H9 (cell line): ENCODE measurements around the gene KRTAP10-10. TPM values are rescaled to one million over a fixed set of nuclear protein-coding genes. Genes with fewer than 3 reads are reported as not detected.
"Not testable (repeated sequence)": the region's sequence is repeated elsewhere in the genome, so short reads cannot be mapped to it uniquely, and the experiment has no call there.

Experiments
- DNase-seq: peaks from one replicate; pipeline ENCODE4 v3.0.0-alpha.2; 2017
- H2AFZ ChIP-seq: one replicate; pipeline ENCODE4 v1.6.1; 2013; ENCODE audit warnings: mild to moderate bottlenecking, low read length, control low read depth, moderate library complexity
- H2AK5ac ChIP-seq: 2 replicates; pipeline ENCODE4 v1.6.1; 2013; ENCODE audit warnings: low read length, control low read depth, mixed read lengths; ENCODE audit not compliant: insufficient read length
- H2BK120ac ChIP-seq: one replicate; pipeline ENCODE4 v1.6.1; 2013; ENCODE audit warnings: low read depth, mild to moderate bottlenecking, low read length, control low read depth, inconsistent platforms; ENCODE audit not compliant: poor library complexity, severe bottlenecking
- H2BK12ac ChIP-seq: 2 replicates; pipeline ENCODE4 v1.6.1; 2013; ENCODE audit warnings: low read length, control low read depth, mixed read lengths, low read depth; ENCODE audit not compliant: insufficient read length
- H2BK15ac ChIP-seq: 2 replicates; pipeline ENCODE4 v1.6.1; 2013; ENCODE audit warnings: low read depth, low read length, control low read depth
- H2BK20ac ChIP-seq: one replicate; pipeline ENCODE4 v1.6.1; 2013; ENCODE audit warnings: low read depth, mild to moderate bottlenecking, low read length, control low read depth, inconsistent platforms; ENCODE audit not compliant: poor library complexity, severe bottlenecking
- H2BK5ac ChIP-seq: 2 replicates; pipeline ENCODE4 v1.6.1; 2013; ENCODE audit warnings: low read length, control low read depth, mixed read lengths; ENCODE audit not compliant: insufficient read length
- H3K14ac ChIP-seq: 2 replicates; pipeline ENCODE4 v1.6.1; 2013; ENCODE audit warnings: low read length, control low read depth; ENCODE audit not compliant: insufficient read depth
- H3K18ac ChIP-seq: 2 replicates; pipeline ENCODE4 v1.6.1; 2013; ENCODE audit warnings: low read depth, mild to moderate bottlenecking, mixed read lengths, low read length, control low read depth; ENCODE audit not compliant: insufficient read length
- H3K23ac ChIP-seq: 2 replicates; pipeline ENCODE4 v1.6.1; 2013; ENCODE audit warnings: low read length, control low read depth, mixed read lengths, low read depth; ENCODE audit not compliant: insufficient read length
- H3K23me2 ChIP-seq: 2 replicates; pipeline ENCODE4 v1.6.1; 2013; ENCODE audit warnings: low read depth, mild to moderate bottlenecking, mixed read lengths, low read length, control low read depth; ENCODE audit not compliant: insufficient read length, poor library complexity, severe bottlenecking
- H3K27ac ChIP-seq: 2 replicates; pipeline ENCODE4 v1.5.1; 2013; ENCODE audit warnings: low read length, control low read depth, mixed read lengths, low read depth; ENCODE audit not compliant: insufficient read length
- H3K27me3 ChIP-seq: 2 replicates; pipeline ENCODE4 v1.6.1; 2013; ENCODE audit warnings: low read length, control low read depth, inconsistent platforms; ENCODE audit not compliant: insufficient read depth
- H3K4ac ChIP-seq: 2 replicates; pipeline ENCODE4 v1.6.1; 2013; ENCODE audit warnings: low read depth, mild to moderate bottlenecking, control low read depth, inconsistent platforms, low read length, moderate library complexity
- H3K4me1 ChIP-seq: 2 replicates; pipeline ENCODE4 v1.6.1; 2013; ENCODE audit warnings: low read length, control low read depth, inconsistent platforms; ENCODE audit not compliant: insufficient read depth
- H3K4me2 ChIP-seq: 2 replicates; pipeline ENCODE4 v1.6.1; 2013; ENCODE audit warnings: low read length, control low read depth, mixed read lengths; ENCODE audit not compliant: insufficient read length, insufficient read depth
- H3K56ac ChIP-seq: 2 replicates; pipeline ENCODE4 v1.6.1; 2013; ENCODE audit warnings: low read depth, mild to moderate bottlenecking, mixed read lengths, low read length, control low read depth; ENCODE audit not compliant: insufficient read length
- H3K79me1 ChIP-seq: 2 replicates; pipeline ENCODE4 v1.6.1; 2013; ENCODE audit warnings: low read depth, mild to moderate bottlenecking, moderate library complexity, low read length, control low read depth, inconsistent platforms; ENCODE audit not compliant: insufficient read depth, poor library complexity, severe bottlenecking
- H3K79me2 ChIP-seq: 2 replicates; pipeline ENCODE4 v1.6.1; 2013; ENCODE audit warnings: low read length, control low read depth, inconsistent platforms; ENCODE audit not compliant: insufficient read depth
- H3K9ac ChIP-seq: 2 replicates; pipeline ENCODE4 v1.6.1; 2013; ENCODE audit warnings: low read length, control low read depth, mixed read lengths; ENCODE audit not compliant: insufficient read length; ENCODE audit errors: extremely low read depth
- H3K9me3 ChIP-seq: one replicate; pipeline ENCODE4 v1.6.1; 2013; ENCODE audit warnings: low read depth, low read length, inconsistent platforms; ENCODE audit not compliant: control insufficient read depth
- H3T11ph ChIP-seq: one replicate; pipeline ENCODE4 v1.6.1; 2013; ENCODE audit warnings: mild to moderate bottlenecking, low read length, control low read depth, inconsistent platforms
- H4K20me1 ChIP-seq: one replicate; pipeline ENCODE4 v1.6.1; 2013; ENCODE audit not compliant: control insufficient read depth, insufficient read length, insufficient read depth
- H4K5ac ChIP-seq: 2 replicates; pipeline ENCODE4 v1.6.1; 2013; ENCODE audit warnings: low read depth, mild to moderate bottlenecking, mixed read lengths, low read length, control low read depth; ENCODE audit not compliant: insufficient read length
- H4K8ac ChIP-seq: replicated peaks from 2 replicates; pipeline ENCODE4 v1.6.1; 2013; ENCODE audit warnings: low read length, control low read depth, mixed read lengths, low read depth; ENCODE audit not compliant: insufficient read length
- H4K91ac ChIP-seq: 2 replicates; pipeline ENCODE4 v1.6.1; 2013; ENCODE audit warnings: low read depth, mild to moderate bottlenecking, moderate library complexity, mixed read lengths, low read length, control low read depth; ENCODE audit not compliant: insufficient read length
- H3K27ac Mint-ChIP-seq, 3 experiments: 2 replicates in 2 of 3; 3 replicates in 1 of 3; pipeline ENCODE4 v1.8.0; 2020 to 2021; ENCODE audit warnings: mixed read lengths in 3 of 3, mild to moderate bottlenecking in 1 of 3, moderate library complexity in 1 of 3
- H3K27me3 Mint-ChIP-seq: 2 replicates; pipeline ENCODE4 v1.8.0; 2021; ENCODE audit warnings: low read depth, mild to moderate bottlenecking, moderate library complexity, mixed read lengths
- H3K36me3 Mint-ChIP-seq, 3 experiments: 2 replicates in 2 of 3; 3 replicates in 1 of 3; pipeline ENCODE4 v1.8.0; 2020 to 2021; ENCODE audit warnings: low read depth in 3 of 3, mixed read lengths in 3 of 3; ENCODE audit not compliant: insufficient read depth in 1 of 3
- H3K4me1 Mint-ChIP-seq, 2 experiments: 2 replicates each; pipeline ENCODE4 v1.8.0; 2020; ENCODE audit warnings: mixed read lengths in 2 of 2
- H3K4me3 Mint-ChIP-seq, 2 experiments: 2 replicates in 1 of 2; 3 replicates in 1 of 2; pipeline ENCODE4 v1.8.0; 2020 to 2021; ENCODE audit warnings: mild to moderate bottlenecking in 2 of 2, mixed read lengths in 2 of 2, moderate library complexity in 1 of 2
- H3K9me3 Mint-ChIP-seq, 2 experiments: 2 replicates in 1 of 2; 3 replicates in 1 of 2; pipeline ENCODE4 v1.8.0; 2020; ENCODE audit warnings: mild to moderate bottlenecking in 2 of 2, mixed read lengths in 2 of 2, moderate library complexity in 1 of 2
- WGBS: extraction: QIAGEN DNeasy Blood & Tissue Kit; methylation state at CpG from one replicate; pipeline ENCODE4 v1.1.7; 2013; ENCODE audit warnings: missing lambda C conversion rate, low lambda C conversion rate, mixed read lengths; ENCODE audit not compliant: insufficient read length; ENCODE audit errors: extremely low coverage; 5-methylcytosine and 5-hydroxymethylcytosine counted together
- total RNA-seq: library from RNA; stranded (reverse); gene quantifications from 2 replicates; pipeline ENCODE4 v1.2.1, GENCODE V29; 2021
- TF ChIP-seq, protein P1 (sequence below): fragments of 200-600 bp; sonication (generic); conservative IDR thresholded peaks from 3 replicates; pipeline ENCODE4 v1.8.0; 2021; ENCODE audit warnings: antibody characterized with exemption, mild to moderate bottlenecking

The KRTAP10-10 gene
- total RNA-seq, 1 experiment from 2014 or later: not detected

DNA sequence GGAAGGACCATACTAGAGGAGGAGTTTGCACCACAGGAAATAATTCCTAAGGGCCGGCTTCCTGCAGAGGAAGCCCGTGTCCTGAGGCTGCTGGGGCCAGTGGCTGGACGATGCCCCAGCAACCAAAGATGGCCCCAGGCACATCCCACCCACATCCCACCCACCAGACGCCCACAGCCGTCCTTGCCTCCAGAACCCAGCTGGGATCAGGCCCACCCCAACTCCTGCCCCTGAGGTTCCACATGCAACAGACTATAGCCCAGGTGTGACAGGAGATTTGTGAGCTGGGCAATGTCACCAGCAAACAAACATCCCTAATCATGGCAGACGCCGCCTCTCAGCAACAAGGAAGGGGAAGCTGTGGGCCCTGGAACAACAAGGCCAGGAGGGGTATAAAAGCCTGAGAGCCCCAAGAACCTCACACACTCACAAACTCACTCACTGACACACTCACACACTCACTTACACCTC, 10.4 kb upstream of the KRTAP10-10 start, which contains the start of gene KRTAP10-9:
Gene KRTAP10-9 (plus strand): TSS at position 421 of the 471 bp plus-strand sequence. CDS start 79 bp downstream, outside the sequence.
- H3K18ac ChIP-seq: no peak within 1 kb of the TSS
- H3K79me1 ChIP-seq: no peaks in the 10 kb centered on the region
- no peak within 1 kb of the TSS for H4K5ac ChIP-seq
- no peak within 1 kb of the TSS for H3K23ac ChIP-seq
- Mint-ChIP-seq H3K4me3 (no peak within 1 kb of the TSS), H3K27me3 (peaks cover 8% of the 10 kb centered on the region), H3K36me3 (peaks cover 13 to 32% (median 18%) of the 10 kb centered on the region in 3 experiments; a peak in 6 of 7 replicates), H3K27ac (peak within 1 kb of the TSS in 2 of 3 experiments; percentile 56 to 57; a peak in 2 of 7 replicates), H3K4me1 (peaks cover 3 to 7% of the 10 kb centered on the region in 2 experiments; a peak in 2 of 4 replicates), H3K9me3 (peaks cover 39 to 40% of the 10 kb centered on the region in 2 experiments)
- H2BK20ac ChIP-seq: no peak within 1 kb of the TSS
- no peak within 1 kb of the TSS for H3K27ac ChIP-seq
- DNase-seq: no peak
- H2BK15ac ChIP-seq: no peak within 1 kb of the TSS
- H3K23me2 ChIP-seq: no peaks in the 10 kb centered on the region
- no peak within 1 kb of the TSS for H2BK120ac ChIP-seq
- H3T11ph ChIP-seq: no peak within 1 kb of the TSS
- H4K91ac ChIP-seq: no peak within 1 kb of the TSS
- no peaks in the 10 kb centered on the region for H4K20me1 ChIP-seq
- H3K4me1 ChIP-seq: no peaks in the 10 kb centered on the region
- TF ChIP-seq, protein P1, sequence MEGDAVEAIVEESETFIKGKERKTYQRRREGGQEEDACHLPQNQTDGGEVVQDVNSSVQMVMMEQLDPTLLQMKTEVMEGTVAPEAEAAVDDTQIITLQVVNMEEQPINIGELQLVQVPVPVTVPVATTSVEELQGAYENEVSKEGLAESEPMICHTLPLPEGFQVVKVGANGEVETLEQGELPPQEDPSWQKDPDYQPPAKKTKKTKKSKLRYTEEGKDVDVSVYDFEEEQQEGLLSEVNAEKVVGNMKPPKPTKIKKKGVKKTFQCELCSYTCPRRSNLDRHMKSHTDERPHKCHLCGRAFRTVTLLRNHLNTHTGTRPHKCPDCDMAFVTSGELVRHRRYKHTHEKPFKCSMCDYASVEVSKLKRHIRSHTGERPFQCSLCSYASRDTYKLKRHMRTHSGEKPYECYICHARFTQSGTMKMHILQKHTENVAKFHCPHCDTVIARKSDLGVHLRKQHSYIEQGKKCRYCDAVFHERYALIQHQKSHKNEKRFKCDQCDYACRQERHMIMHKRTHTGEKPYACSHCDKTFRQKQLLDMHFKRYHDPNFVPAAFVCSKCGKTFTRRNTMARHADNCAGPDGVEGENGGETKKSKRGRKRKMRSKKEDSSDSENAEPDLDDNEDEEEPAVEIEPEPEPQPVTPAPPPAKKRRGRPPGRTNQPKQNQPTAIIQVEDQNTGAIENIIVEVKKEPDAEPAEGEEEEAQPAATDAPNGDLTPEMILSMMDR: no peak
- H3K56ac ChIP-seq: no peak within 1 kb of the TSS
- H2AFZ ChIP-seq: no peak within 1 kb of the TSS
- H2AK5ac ChIP-seq: no peak within 1 kb of the TSS
- H3K4ac ChIP-seq: no peak within 1 kb of the TSS
- H3K9ac ChIP-seq: no peak within 1 kb of the TSS
- no peaks in the 10 kb centered on the region for H3K79me2 ChIP-seq
- no peak within 1 kb of the TSS for H2BK5ac ChIP-seq
- H3K9me3 ChIP-seq: no peaks in the 10 kb centered on the region
- no peak within 1 kb of the TSS for H3K14ac ChIP-seq
- no CpG with 5 or more reads among the region's 7 CpGs for WGBS
- H3K27me3 ChIP-seq: no peaks in the 10 kb centered on the region
- H4K8ac ChIP-seq: no peak within 1 kb of the TSS
- no peak within 1 kb of the TSS for H3K4me2 ChIP-seq
- no peak within 1 kb of the TSS for H2BK12ac ChIP-seq

DNA sequence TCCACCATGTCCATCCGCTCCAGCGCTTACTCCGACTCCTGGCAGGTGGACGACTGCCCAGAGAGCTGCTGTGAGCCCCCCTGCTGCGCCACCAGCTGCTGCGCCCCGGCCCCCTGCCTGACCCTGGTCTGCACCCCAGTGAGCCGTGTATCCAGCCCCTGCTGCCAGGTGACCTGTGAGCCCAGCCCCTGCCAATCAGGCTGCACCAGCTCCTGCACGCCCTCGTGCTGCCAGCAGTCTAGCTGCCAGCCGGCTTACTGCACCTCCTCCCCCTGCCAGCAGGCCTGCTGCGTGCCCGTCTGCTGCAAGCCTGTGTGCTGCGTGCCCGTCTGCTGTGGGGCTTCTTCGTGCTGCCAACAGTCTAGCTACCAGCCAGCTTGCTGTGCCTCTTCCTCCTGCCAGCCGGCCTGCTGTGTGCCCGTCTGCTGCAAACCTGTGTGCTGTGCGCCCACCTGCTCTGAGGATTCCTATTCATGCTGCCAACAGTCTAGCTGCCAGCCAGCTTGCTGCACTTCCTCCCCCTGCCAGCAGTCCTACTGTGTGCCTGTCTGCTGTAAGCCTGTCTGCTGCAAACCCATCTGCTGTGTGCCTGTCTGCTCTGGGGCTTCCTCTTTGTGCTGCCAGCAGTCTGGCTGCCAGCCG, 9.9 kb upstream of the KRTAP10-10 start:
- Mint-ChIP-seq H3K9me3 (peaks cover 41 to 44% of the 10 kb centered on the region in 2 experiments), H3K27me3 (peaks cover 13% of the 10 kb centered on the region), H3K36me3 (peaks cover 14 to 38% (median 23%) of the 10 kb centered on the region in 3 experiments; a peak in 6 of 7 replicates), H3K27ac (peak overlapping the region in 2 of 3 experiments; percentile 56 to 57; a peak in 2 of 7 replicates)
- H3K4me2 ChIP-seq, H3K18ac ChIP-seq, H3K9ac ChIP-seq, H2AFZ ChIP-seq, H3K56ac ChIP-seq, H2BK20ac ChIP-seq, H4K8ac ChIP-seq, H3K79me2 ChIP-seq, H3K79me1 ChIP-seq, H3K4me3 Mint-ChIP-seq, H4K5ac ChIP-seq, H3K4me1 Mint-ChIP-seq, H3T11ph ChIP-seq, H2BK15ac ChIP-seq, H2BK120ac ChIP-seq, H3K14ac ChIP-seq, H2BK12ac ChIP-seq, H3K4ac ChIP-seq, H4K91ac ChIP-seq, H2AK5ac ChIP-seq, DNase-seq, H3K27me3 ChIP-seq, H4K20me1 ChIP-seq, H3K23ac ChIP-seq, H3K4me1 ChIP-seq, H2BK5ac ChIP-seq, H3K27ac ChIP-seq, H3K23me2 ChIP-seq, H3K9me3 ChIP-seq: not testable (repeated sequence)
- no CpG with 5 or more reads among the region's 20 CpGs for WGBS
